ENCODE results near the gene ADIPOQ.
"Not testable (repeated sequence)": the region's sequence is repeated elsewhere in the genome, so short reads cannot be mapped to it uniquely, and the experiment has no call there.

The ADIPOQ gene

DNA sequence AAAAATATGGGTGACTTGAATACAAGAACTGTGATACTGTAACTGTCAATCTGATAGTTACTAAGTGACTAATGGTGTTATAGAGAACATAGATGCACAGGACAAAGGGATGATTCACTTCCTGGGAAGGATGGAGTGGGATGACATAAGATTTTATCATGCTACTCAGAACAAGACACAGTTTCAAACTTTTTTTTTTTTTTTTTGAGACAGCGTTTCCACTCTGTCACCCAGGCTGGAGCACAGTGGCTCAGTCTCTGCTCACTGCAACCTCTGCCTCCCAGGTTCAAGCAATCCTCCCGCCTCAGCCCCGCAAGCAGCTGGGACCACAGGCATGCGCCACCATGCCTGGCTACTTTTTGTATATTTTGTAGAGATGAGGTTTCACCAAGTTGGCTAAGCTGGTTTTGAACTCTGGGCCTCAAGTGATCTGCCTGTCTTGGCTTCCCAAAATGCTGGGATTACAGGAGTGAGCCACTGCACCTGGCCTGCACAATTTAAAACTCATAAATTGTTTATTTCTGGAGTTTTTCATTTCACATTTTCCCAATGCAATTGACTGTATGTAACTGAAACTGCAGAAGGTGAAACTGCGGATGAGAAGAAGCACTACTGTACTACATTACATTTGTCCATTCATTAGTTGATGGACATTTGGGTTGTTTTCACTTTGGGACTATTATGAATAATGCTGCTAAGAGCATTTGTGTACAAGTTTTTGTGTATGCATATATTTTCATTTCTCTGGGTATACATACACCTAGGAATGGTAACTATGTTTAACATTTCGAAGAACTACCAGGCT lies 40.6 kb downstream of the ADIPOQ start:
- Histone ChIP-seq H3K18ac (ENCODE audit: low read length) (no peak overlapping the region), H3K36me3 (replicated peaks in 1 of 2; ENCODE audit: control insufficient read depth in 2 of 2, insufficient read depth in 2 of 2, low read length in 2 of 2) (no peaks in the 10 kb centered on the region), H2BK5ac (ENCODE audit: low read length) (no peak overlapping the region), H3K23ac (ENCODE audit: low read depth, low read length, poor library complexity) (no peak overlapping the region), H3K9me3 (replicated peaks in 1 of 2; ENCODE audit: control insufficient read depth in 2 of 2, insufficient read depth in 1 of 2, low read depth in 1 of 2, low read length in 2 of 2) (no peaks in the 10 kb centered on the region), H3K79me1 (ENCODE audit: low read depth, low read length) (no peaks in the 10 kb centered on the region), H3K27me3 (ENCODE audit: control insufficient read depth in 3 of 3, insufficient read depth in 3 of 3, low read depth in 1 of 3, low read length in 3 of 3) (peaks cover 0 to 4% (median 0%) of the 10 kb centered on the region in 3 experiments), H3K4me2 (ENCODE audit: insufficient read depth, low read length, poor library complexity, severe bottlenecking) (no peak overlapping the region), H2AFZ (ENCODE audit: low read length) (no peak overlapping the region), H3K4me3 (ENCODE audit: low read length in 2 of 2) (no peak overlapping the region), H4K91ac (ENCODE audit: low read depth, low read length, poor library complexity) (no peak overlapping the region), H2BK15ac (ENCODE audit: low read length) (no peak overlapping the region), H3K14ac (ENCODE audit: low read length) (no peak overlapping the region), H3K9ac (ENCODE audit: low read depth, low read length, poor library complexity) (no peak overlapping the region), H4K8ac (ENCODE audit: low read depth, low read length) (no peak overlapping the region), H2BK120ac (ENCODE audit: low read depth, low read length) (no peak overlapping the region), H2AK5ac (ENCODE audit: low read depth, low read length) (no peak overlapping the region), H3K27ac (replicated peaks; ENCODE audit: low read length) (no peak overlapping the region), H3K4me1 (ENCODE audit: control insufficient read depth in 2 of 2, insufficient read depth in 1 of 2, low read depth in 1 of 2, low read length in 2 of 2) (peaks cover 0 to 2% of the 10 kb centered on the region in 2 donors), H3K4ac (ENCODE audit: low read length) (no peak overlapping the region), H2BK12ac (ENCODE audit: low read length) (no peak overlapping the region)
- no peak for DNase-seq (ENCODE audit: low spot score)
- no CpG with 5 or more reads among the region's 6 CpGs for WGBS, 2 donors (ENCODE audit: extremely low coverage in 2 of 2, insufficient read length in 2 of 2, insufficient replicate concordance in 1 of 2)

DNA sequence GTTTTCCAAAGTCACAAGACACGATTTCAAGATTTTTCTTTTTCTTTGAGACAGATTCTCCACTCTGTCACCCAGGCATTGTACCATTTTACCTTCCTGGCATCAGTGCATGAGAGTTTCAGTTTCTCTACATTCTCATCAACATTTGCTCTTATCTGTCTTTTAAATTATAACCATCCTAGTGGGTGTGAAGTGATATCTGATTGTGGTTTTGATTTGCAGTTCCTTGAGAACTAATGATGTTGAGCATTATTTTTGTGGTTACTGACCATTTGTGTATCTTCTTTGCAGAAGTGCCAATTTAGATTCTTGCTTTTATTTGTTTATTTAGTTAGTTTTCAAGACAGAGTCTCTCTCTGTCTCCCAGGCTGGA lies 41.2 kb downstream of the ADIPOQ start:
- H3K4me3 ChIP-seq (ENCODE audit: low read length in 2 of 2), result no peak overlapping the region
- no peak overlapping the region for H4K8ac ChIP-seq (ENCODE audit: low read depth, low read length)
- no peak overlapping the region for H3K14ac ChIP-seq (ENCODE audit: low read length)
- no peak overlapping the region for H3K27ac ChIP-seq (replicated peaks; ENCODE audit: low read length)
- no peak overlapping the region for H4K91ac ChIP-seq (ENCODE audit: low read depth, low read length, poor library complexity)
- H3K36me3 ChIP-seq (replicated peaks in 1 of 2; ENCODE audit: control insufficient read depth in 2 of 2, insufficient read depth in 2 of 2, low read length in 2 of 2), result no peaks in the 10 kb centered on the region
- H2BK5ac ChIP-seq (ENCODE audit: low read length), result no peak overlapping the region
- no peak overlapping the region for H2AFZ ChIP-seq (ENCODE audit: low read length)
- DNase-seq (ENCODE audit: low spot score), result no peak
- H3K18ac ChIP-seq (ENCODE audit: low read length), result no peak overlapping the region
- H3K79me1 ChIP-seq (ENCODE audit: low read depth, low read length), result no peaks in the 10 kb centered on the region
- H2BK120ac ChIP-seq (ENCODE audit: low read depth, low read length), result no peak overlapping the region
- H3K23ac ChIP-seq (ENCODE audit: low read depth, low read length, poor library complexity), result no peak overlapping the region
- H3K27me3 ChIP-seq (ENCODE audit: control insufficient read depth in 3 of 3, insufficient read depth in 3 of 3, low read depth in 1 of 3, low read length in 3 of 3), result peaks cover 0 to 4% (median 0%) of the 10 kb centered on the region in 3 experiments
- no peak overlapping the region for H2BK15ac ChIP-seq (ENCODE audit: low read length)
- H3K4me2 ChIP-seq (ENCODE audit: insufficient read depth, low read length, poor library complexity, severe bottlenecking), result no peak overlapping the region
- no peaks in the 10 kb centered on the region for H3K9me3 ChIP-seq (replicated peaks in 1 of 2; ENCODE audit: control insufficient read depth in 2 of 2, insufficient read depth in 1 of 2, low read depth in 1 of 2, low read length in 2 of 2)
- WGBS, 2 donors (ENCODE audit: extremely low coverage in 2 of 2, insufficient read length in 2 of 2, insufficient replicate concordance in 1 of 2), result no CpG with 5 or more reads among the region's 1 CpG
- no peak overlapping the region for H2AK5ac ChIP-seq (ENCODE audit: low read depth, low read length)
- no peak overlapping the region for H2BK12ac ChIP-seq (ENCODE audit: low read length)
- H3K9ac ChIP-seq (ENCODE audit: low read depth, low read length, poor library complexity), result no peak overlapping the region
- no peak overlapping the region for H3K4ac ChIP-seq (ENCODE audit: low read length)
- peaks cover 0 to 3% of the 10 kb centered on the region in 2 donors for H3K4me1 ChIP-seq (ENCODE audit: control insufficient read depth in 2 of 2, insufficient read depth in 1 of 2, low read depth in 1 of 2, low read length in 2 of 2)

DNA sequence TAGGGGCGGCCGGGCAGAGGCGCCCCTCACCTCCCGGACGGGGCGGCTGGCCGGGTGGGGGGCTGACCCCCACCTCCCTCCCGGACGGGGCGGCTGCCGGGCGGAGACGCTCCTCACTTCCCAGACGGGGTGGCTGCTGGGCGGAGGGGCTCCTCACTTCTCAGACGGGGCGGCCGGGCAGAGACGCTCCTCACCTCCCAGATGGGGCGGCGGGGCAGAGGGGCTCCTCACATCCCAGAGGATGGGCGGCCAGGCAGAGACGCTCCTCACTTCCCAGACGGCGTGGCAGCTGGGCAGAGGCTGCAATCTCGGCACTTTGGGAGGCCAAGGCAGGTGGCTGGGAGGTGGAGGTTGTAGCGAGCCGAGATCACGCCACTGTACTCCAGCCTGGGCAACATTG lies 42.4 kb downstream of the ADIPOQ start:
- not testable (repeated sequence) for H3K23ac ChIP-seq (ENCODE audit: low read depth, low read length, poor library complexity); H3K36me3 ChIP-seq (replicated peaks in 1 of 2; ENCODE audit: control insufficient read depth in 2 of 2, insufficient read depth in 2 of 2, low read length in 2 of 2); H2BK15ac ChIP-seq (ENCODE audit: low read length); H2BK5ac ChIP-seq (ENCODE audit: low read length); H4K91ac ChIP-seq (ENCODE audit: low read depth, low read length, poor library complexity); H2AK5ac ChIP-seq (ENCODE audit: low read depth, low read length); H2AFZ ChIP-seq (ENCODE audit: low read length); H3K4ac ChIP-seq (ENCODE audit: low read length); H3K4me1 ChIP-seq (ENCODE audit: control insufficient read depth in 2 of 2, insufficient read depth in 1 of 2, low read depth in 1 of 2, low read length in 2 of 2); H3K9me3 ChIP-seq (replicated peaks in 1 of 2; ENCODE audit: control insufficient read depth in 2 of 2, insufficient read depth in 1 of 2, low read depth in 1 of 2, low read length in 2 of 2); H3K27me3 ChIP-seq (ENCODE audit: control insufficient read depth in 3 of 3, insufficient read depth in 3 of 3, low read depth in 1 of 3, low read length in 3 of 3); DNase-seq (ENCODE audit: low spot score); H3K4me3 ChIP-seq (ENCODE audit: low read length in 2 of 2); H3K79me1 ChIP-seq (ENCODE audit: low read depth, low read length); H3K14ac ChIP-seq (ENCODE audit: low read length); H2BK120ac ChIP-seq (ENCODE audit: low read depth, low read length); H3K4me2 ChIP-seq (ENCODE audit: insufficient read depth, low read length, poor library complexity, severe bottlenecking); H3K18ac ChIP-seq (ENCODE audit: low read length); H3K27ac ChIP-seq (replicated peaks; ENCODE audit: low read length); H2BK12ac ChIP-seq (ENCODE audit: low read length); H4K8ac ChIP-seq (ENCODE audit: low read depth, low read length); H3K9ac ChIP-seq (ENCODE audit: low read depth, low read length, poor library complexity)
- no CpG with 5 or more reads among the region's 29 CpGs for WGBS, 2 donors (ENCODE audit: extremely low coverage in 2 of 2, insufficient read length in 2 of 2, insufficient replicate concordance in 1 of 2)

DNA sequence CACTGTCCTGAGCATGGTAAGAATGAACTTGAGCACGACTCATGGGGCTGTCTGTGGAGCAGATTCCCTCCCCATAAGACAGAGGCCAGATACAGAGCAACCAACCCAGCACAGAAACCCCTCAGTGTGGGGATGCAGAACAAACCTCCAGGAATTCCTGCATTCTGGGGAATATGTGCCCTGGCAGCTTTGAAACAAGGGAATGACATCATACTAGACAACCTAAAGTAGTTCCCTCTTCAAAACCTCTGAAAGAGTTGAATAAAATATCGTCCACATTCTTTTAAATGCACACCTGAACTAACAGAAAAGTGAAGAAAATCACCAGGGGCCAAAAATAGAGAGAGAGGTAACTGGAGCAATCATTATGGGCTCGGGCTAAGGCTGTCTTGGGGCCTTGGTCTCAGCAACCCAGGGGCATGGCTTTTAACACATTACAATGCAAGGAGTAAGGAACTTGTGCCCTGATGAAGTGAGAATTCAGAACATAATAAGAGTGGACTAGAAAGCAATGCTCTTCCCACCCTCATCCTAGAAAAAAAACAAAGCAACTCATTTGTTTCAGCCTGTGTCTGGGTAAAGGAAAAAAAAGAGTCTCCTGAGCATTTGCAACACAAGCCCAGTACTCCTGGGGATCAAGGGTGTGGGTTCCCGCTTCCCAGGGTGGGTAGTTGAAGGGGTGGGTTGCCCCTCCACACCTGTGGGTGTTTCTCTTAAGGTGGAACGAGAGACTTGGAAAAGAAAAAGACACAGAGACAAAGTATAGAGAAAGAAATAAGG lies 43.9 kb downstream of the ADIPOQ start:
- Histone ChIP-seq H4K91ac (ENCODE audit: low read depth, low read length, poor library complexity) (no peak overlapping the region), H3K79me1 (ENCODE audit: low read depth, low read length) (no peaks in the 10 kb centered on the region), H2AK5ac (ENCODE audit: low read depth, low read length) (no peak overlapping the region), H2BK12ac (ENCODE audit: low read length) (no peak overlapping the region), H3K4me2 (ENCODE audit: insufficient read depth, low read length, poor library complexity, severe bottlenecking) (no peak overlapping the region), H3K4me1 (ENCODE audit: control insufficient read depth in 2 of 2, insufficient read depth in 1 of 2, low read depth in 1 of 2, low read length in 2 of 2) (peaks cover 0 to 3% of the 10 kb centered on the region in 2 donors), H4K8ac (ENCODE audit: low read depth, low read length) (no peak overlapping the region), H3K27me3 (ENCODE audit: control insufficient read depth in 3 of 3, insufficient read depth in 3 of 3, low read depth in 1 of 3, low read length in 3 of 3) (peaks cover 0 to 4% (median 0%) of the 10 kb centered on the region in 3 experiments), H2BK5ac (ENCODE audit: low read length) (no peak overlapping the region), H3K36me3 (replicated peaks in 1 of 2; ENCODE audit: control insufficient read depth in 2 of 2, insufficient read depth in 2 of 2, low read length in 2 of 2) (no peaks in the 10 kb centered on the region), H2BK15ac (ENCODE audit: low read length) (no peak overlapping the region), H3K18ac (ENCODE audit: low read length) (no peak overlapping the region), H2BK120ac (ENCODE audit: low read depth, low read length) (no peak overlapping the region), H3K9ac (ENCODE audit: low read depth, low read length, poor library complexity) (no peak overlapping the region), H3K9me3 (replicated peaks in 1 of 2; ENCODE audit: control insufficient read depth in 2 of 2, insufficient read depth in 1 of 2, low read depth in 1 of 2, low read length in 2 of 2) (peaks cover 0 to 2% of the 10 kb centered on the region in 2 donors), H3K23ac (ENCODE audit: low read depth, low read length, poor library complexity) (no peak overlapping the region), H3K4me3 (ENCODE audit: low read length in 2 of 2) (no peak overlapping the region), H3K14ac (ENCODE audit: low read length) (no peak overlapping the region), H2AFZ (ENCODE audit: low read length) (no peak overlapping the region), H3K4ac (ENCODE audit: low read length) (no peak overlapping the region), H3K27ac (replicated peaks; ENCODE audit: low read length) (no peak overlapping the region)
- no peak for DNase-seq (ENCODE audit: low spot score)
- WGBS, 2 donors (ENCODE audit: extremely low coverage in 2 of 2, insufficient read length in 2 of 2, insufficient replicate concordance in 1 of 2), result no CpG with 5 or more reads among the region's 5 CpGs

Measured in neuronal stem cell (in vitro differentiated cells).